ENCODE measurements around the gene RECQL. TPM values are rescaled to one million over a fixed set of nuclear protein-coding genes. Genes with fewer than 3 reads are reported as not detected.
A peak's percentile ranks its signal among the peaks of the same experiment; 100 is the strongest.

RECQL gene
- total RNA-seq, 2 experiments from 2014 or later, result 64.4 to 92.8 TPM

- Mint-ChIP-seq H3K4me1 (peaks cover 6% of the 10 kb centered on the region), H3K9me3 (ENCODE audit: low read depth) (peaks cover 8% of the 10 kb centered on the region), H3K36me3 (ENCODE audit: low read depth) (no peaks in the 10 kb centered on the region), H3K27me3 (peaks cover 35% of the 10 kb centered on the region), H3K4me3 (peak overlapping the region; percentile 69), H3K27ac (no peak overlapping the region)
- POLR2A ChIA-PET, result no interaction called here
- ATAC-seq (peak; percentile 97), DNase-seq (peak; percentile 81)
- CTCF ChIA-PET, result interaction anchor here (0.7 to 1.1 kb wide), 4 partner anchors 16 to 234 kb away, joined by 3 to 6 read pairs (median 4); no protein-coding TSS in a partner anchor
- intact Hi-C loops (cut with DNase I, micrococcal nuclease), result no loop called here
These were observed 26.2 kb upstream of the RECQL start for GRCh38 chr12:21527451-21528180.

GRCh38 chr12:21526721-21527345 is 25.4 kb upstream of the RECQL start:
- peak overlapping the region; percentile 49 for H3K27ac Mint-ChIP-seq
- intact Hi-C loops (cut with DNase I, micrococcal nuclease), result no loop called here
- ChIA-PET POLR2A (no interaction called here), CTCF (interaction anchor here (0.7 to 1.1 kb wide), 3 partner anchors 47 to 233 kb away, joined by 3 to 4 read pairs (median 3); no protein-coding TSS in a partner anchor)
- H3K4me1 Mint-ChIP-seq, result peaks cover 6% of the 10 kb centered on the region
- H3K9me3 Mint-ChIP-seq (ENCODE audit: low read depth), result peaks cover 8% of the 10 kb centered on the region
- ATAC-seq, result no peak
- H3K4me3 Mint-ChIP-seq, result peak overlapping the region; percentile 57
- peaks cover 35% of the 10 kb centered on the region for H3K27me3 Mint-ChIP-seq
- DNase-seq, result no peak
- H3K36me3 Mint-ChIP-seq (ENCODE audit: low read depth), result no peaks in the 10 kb centered on the region

- DNase-seq, result no peak
- peak within 1 kb of the TSS; percentile 49 for H3K27ac Mint-ChIP-seq
- intact Hi-C loops (cut with DNase I, micrococcal nuclease), result no loop called here
- H3K27me3 Mint-ChIP-seq, result peaks cover 31% of the 10 kb centered on the region
- peaks cover 6% of the 10 kb centered on the region for H3K4me1 Mint-ChIP-seq
- no peak for ATAC-seq
- H3K36me3 Mint-ChIP-seq (ENCODE audit: low read depth), result no peaks in the 10 kb centered on the region
- CTCF ChIA-PET, result interaction anchor here (0.9 kb wide), 1 partner anchor 48 kb away, joined by 3 read pairs; no protein-coding TSS in a partner anchor
- POLR2A ChIA-PET, result no interaction called here
- peaks cover 8% of the 10 kb centered on the region for H3K9me3 Mint-ChIP-seq (ENCODE audit: low read depth)
- peak within 1 kb of the TSS; percentile 57 for H3K4me3 Mint-ChIP-seq
These were observed 24.6 kb upstream of the RECQL start, which contains the start of gene SPX for GRCh38 chr12:21526053-21526452. Gene SPX (plus strand): TSS chr12:21526296. CDS start chr12:21526473, 177 bp downstream.

GRCh38 chr12:21523148-21523547 is 21.7 kb upstream of the RECQL start:
- Mint-ChIP-seq H3K4me3 (no peak overlapping the region), H3K27me3 (peaks cover 12% of the 10 kb centered on the region), H3K27ac (no peak overlapping the region), H3K9me3 (ENCODE audit: low read depth) (peaks cover 8% of the 10 kb centered on the region), H3K36me3 (ENCODE audit: low read depth) (peaks cover 6% of the 10 kb centered on the region), H3K4me1 (peaks cover 2% of the 10 kb centered on the region)
- ChIA-PET CTCF (no interaction called here), POLR2A (no interaction called here)
- no peak for ATAC-seq
- no peak for DNase-seq
- intact Hi-C loops (cut with DNase I, micrococcal nuclease), result no loop called here

GRCh38 chr12:21521541-21521940 is 20.1 kb upstream of the RECQL start:
- peaks cover 8% of the 10 kb centered on the region for H3K9me3 Mint-ChIP-seq (ENCODE audit: low read depth)
- DNase-seq (no peak), ATAC-seq (no peak)
- H3K4me3 Mint-ChIP-seq, result no peak overlapping the region
- intact Hi-C loops (cut with DNase I, micrococcal nuclease), result no loop called here
- H3K4me1 Mint-ChIP-seq, result no peaks in the 10 kb centered on the region
- H3K27ac Mint-ChIP-seq, result no peak overlapping the region
- ChIA-PET POLR2A (no interaction called here), CTCF (interaction anchor here (1.8 kb wide), 1 partner anchor 11 kb away, joined by 6 read pairs; no protein-coding TSS in a partner anchor)
- peaks cover 6% of the 10 kb centered on the region for H3K36me3 Mint-ChIP-seq (ENCODE audit: low read depth)
- H3K27me3 Mint-ChIP-seq, result peaks cover 7% of the 10 kb centered on the region

- Mint-ChIP-seq H3K27ac (no peak overlapping the region), H3K36me3 (ENCODE audit: low read depth) (peaks cover 18% of the 10 kb centered on the region), H3K27me3 (no peaks in the 10 kb centered on the region), H3K9me3 (ENCODE audit: low read depth) (no peaks in the 10 kb centered on the region), H3K4me1 (no peaks in the 10 kb centered on the region), H3K4me3 (no peak overlapping the region)
- DNase-seq (no peak), ATAC-seq (no peak)
- ChIA-PET POLR2A (no interaction called here), CTCF (no interaction called here)
- intact Hi-C loops (cut with DNase I, micrococcal nuclease), result no loop called here
These were observed 17.0 kb upstream of the RECQL start for GRCh38 chr12:21518451-21518850.

- Mint-ChIP-seq H3K4me3 (no peak overlapping the region), H3K27me3 (no peaks in the 10 kb centered on the region), H3K9me3 (ENCODE audit: low read depth) (no peaks in the 10 kb centered on the region), H3K36me3 (ENCODE audit: low read depth) (peaks cover 30% of the 10 kb centered on the region), H3K27ac (no peak overlapping the region), H3K4me1 (no peaks in the 10 kb centered on the region)
- DNase-seq, result no peak
- intact Hi-C loops (cut with DNase I, micrococcal nuclease), result no loop called here
- POLR2A ChIA-PET, result no interaction called here
- CTCF ChIA-PET, result interaction anchor here (0.7 kb wide), 2 partner anchors 14 to 24 kb away, joined by 3 read pairs; no protein-coding TSS in a partner anchor
- ATAC-seq, result no peak
These were observed 14.8 kb upstream of the RECQL start for GRCh38 chr12:21516281-21516680.

- no peaks in the 10 kb centered on the region for H3K27me3 Mint-ChIP-seq
- POLR2A ChIA-PET, result interaction anchor here (1.1 kb wide), 1 partner anchor 533 kb away, joined by 4 read pairs; no protein-coding TSS in a partner anchor
- H3K4me1 Mint-ChIP-seq, result peaks cover 31% of the 10 kb centered on the region
- ATAC-seq (peak; percentile 96), DNase-seq (peak; percentile 9)
- peaks cover 54% of the 10 kb centered on the region for H3K36me3 Mint-ChIP-seq (ENCODE audit: low read depth)
- peak overlapping the region; percentile 21 for H3K4me3 Mint-ChIP-seq
- intact Hi-C loops (cut with DNase I, micrococcal nuclease), result no loop called here
- peak overlapping the region; percentile 85 for H3K27ac Mint-ChIP-seq
- CTCF ChIA-PET, result interaction anchor here (1.0 to 1.1 kb wide), 2 partner anchors 8 to 72 kb away, joined by 3 read pairs; partner anchors contain the start of genes GOLT1B, PYROXD1 and RECQL
- no peaks in the 10 kb centered on the region for H3K9me3 Mint-ChIP-seq (ENCODE audit: low read depth)
These were observed 8.3 kb upstream of the RECQL start for GRCh38 chr12:21509768-21510167.

- Mint-ChIP-seq H3K9me3 (ENCODE audit: low read depth) (no peaks in the 10 kb centered on the region), H3K4me3 (no peak overlapping the region), H3K36me3 (ENCODE audit: low read depth) (peaks cover 42% of the 10 kb centered on the region), H3K27ac (peak overlapping the region; percentile 6), H3K27me3 (no peaks in the 10 kb centered on the region), H3K4me1 (peaks cover 50% of the 10 kb centered on the region)
- no peak for ATAC-seq
- DNase-seq, result no peak
- intact Hi-C loops (cut with DNase I, micrococcal nuclease), result no loop called here
- CTCF ChIA-PET, result no interaction called here
- POLR2A ChIA-PET, result interaction anchor here (0.6 kb wide), 1 partner anchor 144 kb away, joined by 3 read pairs; no protein-coding TSS in a partner anchor
These were observed 6.4 kb upstream of the RECQL start for GRCh38 chr12:21507849-21508248.

- Mint-ChIP-seq H3K27ac (no peak overlapping the region), H3K9me3 (ENCODE audit: low read depth) (no peaks in the 10 kb centered on the region), H3K36me3 (ENCODE audit: low read depth) (peaks cover 33% of the 10 kb centered on the region), H3K4me1 (peaks cover 54% of the 10 kb centered on the region), H3K27me3 (no peaks in the 10 kb centered on the region), H3K4me3 (no peak overlapping the region)
- CTCF ChIA-PET, result no interaction called here
- POLR2A ChIA-PET, result no interaction called here
- no peak for DNase-seq
- intact Hi-C loops (cut with DNase I, micrococcal nuclease), result no loop called here
- no peak for ATAC-seq
These were observed 4.5 kb upstream of the RECQL start for GRCh38 chr12:21505888-21506287.

GRCh38 chr12:21502872-21503271 is 1.4 kb upstream of the RECQL start:
- Mint-ChIP-seq H3K4me3 (no peak overlapping the region), H3K27me3 (no peaks in the 10 kb centered on the region), H3K4me1 (peaks cover 43% of the 10 kb centered on the region), H3K27ac (no peak overlapping the region), H3K9me3 (ENCODE audit: low read depth) (no peaks in the 10 kb centered on the region), H3K36me3 (ENCODE audit: low read depth) (peaks cover 24% of the 10 kb centered on the region)
- peak; percentile 13 for DNase-seq
- ChIA-PET CTCF (no interaction called here), POLR2A (no interaction called here)
- ATAC-seq, result no peak
- intact Hi-C loops (cut with DNase I, micrococcal nuclease), result loop anchor here (5.0 kb wide), 3 partner anchors 46 to 1039 kb away; partner anchors contain the start of genes CMAS (in 2 of the 2) and C2CD5 (in 1 of the 2)

Data from activated CD4-positive, alpha-beta T cell treated with anti-CD3 and anti-CD28 coated beads for 36 hours (primary cell).